ENCODE results near the gene SMIM21.

- TF ChIP-seq CTCF (IDR thresholded peaks at IDR 0.05; ENCODE audit: low read length) (no peak), EZH2phosphoT487 (IDR thresholded peaks at IDR 0.05; ENCODE audit: low read length) (no peak)
Observed at GRCh38 chr18:75472906-75473305, 45.4 kb upstream of the SMIM21 start.
